ES-I3 (cell line): Measurements from ENCODE around the gene TMEM101.
"Not testable (repeated sequence)": the region's sequence is repeated elsewhere in the genome, so short reads cannot be mapped to it uniquely, and the experiment has no call there.

ENCODE experiments used
- H3K36me3 ChIP-seq: 2 replicates; pipeline ENCODE4 v1.6.1; 2013; ENCODE audit warnings: mild to moderate bottlenecking, low read length, control low read depth, moderate library complexity; ENCODE audit not compliant: insufficient read depth
- H3K4me1 ChIP-seq: 2 replicates; pipeline ENCODE4 v1.6.1; 2013; ENCODE audit warnings: mild to moderate bottlenecking, control low read depth, low read length; ENCODE audit not compliant: insufficient read depth
- H3K9ac ChIP-seq: 2 replicates; pipeline ENCODE4 v1.6.1; 2013; ENCODE audit warnings: low read depth, mild to moderate bottlenecking, low read length, moderate library complexity
- H3K9me3 ChIP-seq: 2 replicates; pipeline ENCODE4 v1.6.1; 2013; ENCODE audit warnings: mild to moderate bottlenecking, low read length, moderate library complexity; ENCODE audit not compliant: control insufficient read depth, insufficient read depth

The TMEM101 gene

DNA sequence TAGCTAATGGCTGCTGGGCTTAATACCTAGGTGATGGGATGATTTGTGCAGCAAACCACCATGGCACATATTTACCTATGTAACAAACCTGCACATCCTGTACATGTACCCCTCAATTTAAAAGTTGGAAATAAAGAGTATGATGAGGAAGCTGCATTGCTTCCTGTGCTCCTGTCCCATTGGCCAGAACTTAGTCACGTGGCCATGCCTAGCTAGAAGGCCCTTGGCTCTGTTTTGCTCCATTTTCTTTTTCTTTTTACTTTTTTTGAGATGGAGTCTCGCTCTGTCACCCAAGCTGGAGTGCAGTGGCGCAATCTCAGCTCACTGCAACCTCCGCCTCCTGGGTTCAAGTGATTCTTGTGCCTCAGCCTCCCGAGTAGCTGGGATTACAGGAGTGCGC lies 53.5 kb downstream of the TMEM101 start:
- H3K9me3 ChIP-seq, H3K4me1 ChIP-seq, H3K9ac ChIP-seq, H3K36me3 ChIP-seq: not testable (repeated sequence)
